HEK293 (cell line): ENCODE data around the gene IL3.

Source experiments
- CTCF ChIA-PET: fragments of 350-600 bp; formaldehyde crosslinking; extraction: SDS; loops from one replicate; lab custom pipeline; 2021; ENCODE audit warnings: antibody characterized with exemption; lab: Yijun Ruan, JAX
- POLR2A ChIA-PET: fragments of 300-600 bp; formaldehyde crosslinking; extraction: SDS; loops from one replicate; lab custom pipeline; 2020; ENCODE audit warnings: antibody characterized with exemption, inconsistent platforms; lab: Yijun Ruan, JAX
- H3K27ac ChIP-seq: fragments of 200-500 bp; sonication (Bioruptor generic); 2 replicates; pipeline ENCODE4 v1.5.1; 2014; ENCODE audit warnings: low read depth, low read length, control low read depth, inconsistent platforms; ENCODE audit errors: extremely low read depth
- H3K36me3 ChIP-seq, 2 experiments: fragments of 200-500 bp in 1 of 2; sonication (Bioruptor generic) in 1 of 2; 1 replicate in 1 of 2; 2 replicates in 1 of 2; pipeline ENCODE4 v1.5.1; 2014 to 2017; ENCODE audit warnings: inconsistent platforms in 2 of 2, low read length in 2 of 2; ENCODE audit not compliant: control insufficient read depth in 2 of 2, insufficient read depth in 1 of 2
- H3K4me1 ChIP-seq: fragments of 200-500 bp; sonication (Bioruptor generic); 2 replicates; pipeline ENCODE4 v1.5.1; 2014; ENCODE audit warnings: mild to moderate bottlenecking, low read length, inconsistent platforms; ENCODE audit not compliant: control insufficient read depth, insufficient read depth
- H3K4me3 ChIP-seq: 2 replicates; pipeline ENCODE4 v1.5.1; 2011; ENCODE audit warnings: low read depth, mild to moderate bottlenecking, control low read depth, low read length, moderate library complexity
- H3K9me3 ChIP-seq: fragments of 200-500 bp; sonication (Bioruptor generic); 2 replicates; pipeline ENCODE4 v1.5.1; 2014; ENCODE audit warnings: low read depth, low read length, inconsistent platforms; ENCODE audit not compliant: control insufficient read depth, insufficient read depth
- MYNN ChIP-seq: fragments of 450-650 bp; formaldehyde crosslinking; IDR thresholded peaks from 2 replicates; pipeline ENCODE4 v1.5.1; 2016; ENCODE audit warnings: missing biosample characterization, missing genetic modification characterization, borderline replicate concordance
- PRDM6 ChIP-seq: fragments of 450-650 bp; formaldehyde crosslinking; IDR thresholded peaks from 2 replicates; pipeline ENCODE4 v1.5.1; 2017; ENCODE audit warnings: missing biosample characterization, missing genetic modification characterization
- SETDB1 ChIP-seq: IDR thresholded peaks from one replicate; pipeline ENCODE4 v1.6.1; 2017; ENCODE audit warnings: mild to moderate bottlenecking, low read length, moderate library complexity, mixed read lengths; ENCODE audit not compliant: insufficient read length
- TCF7L2 ChIP-seq: IDR thresholded peaks from 2 replicates; pipeline ENCODE4 v1.6.1; 2011; ENCODE audit warnings: low read depth, mild to moderate bottlenecking, inconsistent platforms, low read length, moderate library complexity, borderline replicate concordance
- ZFP3 ChIP-seq: fragments of 450-650 bp; formaldehyde crosslinking; IDR thresholded peaks from 2 replicates; pipeline ENCODE4 v1.5.1; 2016; ENCODE audit warnings: low read depth, missing biosample characterization, missing genetic modification characterization
- ZNF132 ChIP-seq: fragments of 450-650 bp; formaldehyde crosslinking; IDR thresholded peaks from 2 replicates; pipeline ENCODE4 v1.5.1; 2017; ENCODE audit warnings: missing biosample characterization, missing genetic modification characterization, borderline replicate concordance
- ZNF138 ChIP-seq: fragments of 450-650 bp; formaldehyde crosslinking; IDR thresholded peaks from 2 replicates; pipeline ENCODE4 v1.5.1; 2016; ENCODE audit warnings: missing biosample characterization, missing genetic modification characterization, borderline replicate concordance
- ZNF501 ChIP-seq: fragments of 450-650 bp; formaldehyde crosslinking; IDR thresholded peaks from 2 replicates; pipeline ENCODE4 v1.5.1; 2016; ENCODE audit warnings: missing biosample characterization, missing genetic modification characterization
- ZNF513 ChIP-seq: fragments of 450-650 bp; IDR thresholded peaks from 2 replicates; pipeline ENCODE4 v1.5.1; 2018; ENCODE audit warnings: missing biosample characterization, missing genetic modification characterization
- ZNF600 ChIP-seq: fragments of 450-650 bp; formaldehyde crosslinking; IDR thresholded peaks from 2 replicates; pipeline ENCODE4 v1.5.1; 2016; ENCODE audit warnings: missing biosample characterization, missing genetic modification characterization
- ZNF664 ChIP-seq: fragments of 450-650 bp; formaldehyde crosslinking; IDR thresholded peaks from 2 replicates; pipeline ENCODE4 v1.5.1; 2016; ENCODE audit warnings: missing biosample characterization, missing genetic modification characterization
- ZNF747 ChIP-seq: fragments of 450-650 bp; formaldehyde crosslinking; IDR thresholded peaks from 2 replicates; pipeline ENCODE4 v1.5.1; 2016; ENCODE audit warnings: missing biosample characterization, missing genetic modification characterization
- ZNF76 ChIP-seq: fragments of 450-650 bp; formaldehyde crosslinking; IDR thresholded peaks from 2 replicates; pipeline ENCODE4; 2016; ENCODE audit warnings: low read depth, missing biosample characterization, missing genetic modification characterization, borderline replicate concordance
- ZNF776 ChIP-seq: fragments of 450-650 bp; formaldehyde crosslinking; IDR thresholded peaks from 2 replicates; pipeline ENCODE4 v1.5.0; 2017; ENCODE audit warnings: missing biosample characterization, missing genetic modification characterization, borderline replicate concordance
- ZXDB ChIP-seq: fragments of 450-650 bp; formaldehyde crosslinking; IDR thresholded peaks from 2 replicates; pipeline ENCODE4 v1.5.1; 2016; ENCODE audit warnings: missing biosample characterization, missing genetic modification characterization
- TF ChIP-seq, protein P1 (sequence below): sonication (generic); formaldehyde crosslinking; IDR thresholded peaks from 2 replicates; pipeline ENCODE4 v1.8.1; 2022; ENCODE audit warnings: mild to moderate bottlenecking, moderate library complexity, missing genetic modification reagents
- TF ChIP-seq, protein P2 (sequence below): fragments of 450-650 bp; formaldehyde crosslinking; IDR thresholded peaks from 2 replicates; pipeline ENCODE4 v1.5.1; 2016; ENCODE audit warnings: missing biosample characterization, missing genetic modification characterization, low read depth

The IL3 gene

GRCh38 chr5:132016721-132017250 is 43.7 kb upstream of the IL3 start:
- Histone ChIP-seq H3K4me1 (no peaks in the 10 kb centered on the region), H3K27ac (no peak overlapping the region), H3K36me3 (no peaks in the 10 kb centered on the region), H3K4me3 (no peak overlapping the region), H3K9me3 (no peaks in the 10 kb centered on the region)
- ChIA-PET CTCF (no interaction called here), POLR2A (no interaction called here)
- TF ChIP-seq ZXDB (tag by site-specific recombination) (no peak), ZNF513 (no peak), TCF7L2 (no peak), ZNF132 (no peak)

GRCh38 chr5:132017316-132017715 is 43.1 kb upstream of the IL3 start:
- Histone ChIP-seq H3K27ac (no peak overlapping the region), H3K36me3 (no peaks in the 10 kb centered on the region), H3K4me3 (no peak overlapping the region), H3K4me1 (no peaks in the 10 kb centered on the region), H3K9me3 (no peaks in the 10 kb centered on the region)
- POLR2A ChIA-PET: no interaction called here
- TF ChIP-seq ZNF776 (tag by site-specific recombination): no peak
- TF ChIP-seq PRDM6: no peak
- TF ChIP-seq ZNF747 (tag by site-specific recombination): no peak
- no peak for TF ChIP-seq ZNF76 (tag by site-specific recombination)
- TF ChIP-seq ZNF600 (tag by site-specific recombination): no peak
- no peak for TF ChIP-seq MYNN (tag by site-specific recombination)
- TF ChIP-seq ZNF501 (tag by site-specific recombination): no peak
- TF ChIP-seq ZNF664 (tag by site-specific recombination): no peak
- TF ChIP-seq ZNF138 (tag by site-specific recombination): no peak
- no peak for TF ChIP-seq SETDB1
- TF ChIP-seq, protein P1, sequence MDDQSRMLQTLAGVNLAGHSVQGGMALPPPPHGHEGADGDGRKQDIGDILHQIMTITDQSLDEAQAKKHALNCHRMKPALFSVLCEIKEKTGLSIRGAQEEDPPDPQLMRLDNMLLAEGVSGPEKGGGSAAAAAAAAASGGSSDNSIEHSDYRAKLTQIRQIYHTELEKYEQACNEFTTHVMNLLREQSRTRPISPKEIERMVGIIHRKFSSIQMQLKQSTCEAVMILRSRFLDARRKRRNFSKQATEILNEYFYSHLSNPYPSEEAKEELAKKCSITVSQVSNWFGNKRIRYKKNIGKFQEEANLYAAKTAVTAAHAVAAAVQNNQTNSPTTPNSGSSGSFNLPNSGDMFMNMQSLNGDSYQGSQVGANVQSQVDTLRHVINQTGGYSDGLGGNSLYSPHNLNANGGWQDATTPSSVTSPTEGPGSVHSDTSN (CRISPR knock-in tag): no peak
- TF ChIP-seq ZFP3 (tag by site-specific recombination): no peak
- TF ChIP-seq, protein P2, sequence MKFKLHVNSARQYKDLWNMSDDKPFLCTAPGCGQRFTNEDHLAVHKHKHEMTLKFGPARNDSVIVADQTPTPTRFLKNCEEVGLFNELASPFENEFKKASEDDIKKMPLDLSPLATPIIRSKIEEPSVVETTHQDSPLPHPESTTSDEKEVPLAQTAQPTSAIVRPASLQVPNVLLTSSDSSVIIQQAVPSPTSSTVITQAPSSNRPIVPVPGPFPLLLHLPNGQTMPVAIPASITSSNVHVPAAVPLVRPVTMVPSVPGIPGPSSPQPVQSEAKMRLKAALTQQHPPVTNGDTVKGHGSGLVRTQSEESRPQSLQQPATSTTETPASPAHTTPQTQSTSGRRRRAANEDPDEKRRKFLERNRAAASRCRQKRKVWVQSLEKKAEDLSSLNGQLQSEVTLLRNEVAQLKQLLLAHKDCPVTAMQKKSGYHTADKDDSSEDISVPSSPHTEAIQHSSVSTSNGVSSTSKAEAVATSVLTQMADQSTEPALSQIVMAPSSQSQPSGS (tag by site-specific recombination): no peak
- CTCF ChIA-PET: interaction anchor here (0.6 to 1.1 kb wide), 2 partner anchors 9 to 48 kb away, joined by 3 to 4 read pairs; no protein-coding TSS in a partner anchor
